Measurements from ENCODE around the gene CDC14B.

CDC14B gene

DNA sequence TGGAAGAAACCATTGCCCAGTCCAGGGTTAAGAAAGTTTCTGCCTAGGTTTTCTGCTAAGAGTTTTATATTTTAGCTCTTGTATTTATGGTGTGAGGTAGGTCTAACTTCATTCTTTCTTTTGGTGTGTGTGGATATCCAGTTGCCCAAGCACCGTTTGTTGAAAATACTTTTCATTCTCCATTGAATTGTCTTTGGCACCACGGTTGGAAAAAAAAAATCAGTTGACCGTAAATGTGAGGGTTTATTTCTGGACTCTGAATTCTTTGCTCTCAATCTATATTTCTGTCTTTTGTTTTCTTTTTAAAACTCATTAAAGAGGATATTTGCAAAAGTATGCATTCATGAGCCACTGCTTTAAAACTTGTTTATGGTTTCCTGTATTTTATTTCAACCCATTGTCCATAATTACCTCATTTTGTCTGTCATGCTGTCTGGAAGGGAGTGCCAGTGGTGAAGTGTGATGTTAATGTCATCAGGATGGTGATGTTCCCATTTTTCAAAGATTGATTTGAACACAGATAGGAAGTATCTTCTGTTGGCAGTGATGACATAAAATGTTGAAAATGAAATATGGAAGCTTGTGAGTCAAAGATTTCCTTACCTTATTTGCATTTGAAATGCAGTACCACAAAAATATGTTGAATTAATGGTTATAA, 135.8 kb downstream of the CDC14B start:
- Histone ChIP-seq H3K4me3 (ENCODE audit: low read depth, low read length) (no peak overlapping the region), H3K9ac (ENCODE audit: low read depth, low read length) (no peak overlapping the region), H3K36me3 (ENCODE audit: control insufficient read depth, insufficient read depth, low read length) (peaks cover 5% of the 10 kb centered on the region), H3K9me3 (ENCODE audit: control insufficient read depth, insufficient read depth, low read length) (no peaks in the 10 kb centered on the region), H3K27me3 (ENCODE audit: control insufficient read depth, insufficient read depth, low read length) (no peaks in the 10 kb centered on the region), H3K4me1 (ENCODE audit: control insufficient read depth, insufficient read depth, low read length) (no peaks in the 10 kb centered on the region)

DNA sequence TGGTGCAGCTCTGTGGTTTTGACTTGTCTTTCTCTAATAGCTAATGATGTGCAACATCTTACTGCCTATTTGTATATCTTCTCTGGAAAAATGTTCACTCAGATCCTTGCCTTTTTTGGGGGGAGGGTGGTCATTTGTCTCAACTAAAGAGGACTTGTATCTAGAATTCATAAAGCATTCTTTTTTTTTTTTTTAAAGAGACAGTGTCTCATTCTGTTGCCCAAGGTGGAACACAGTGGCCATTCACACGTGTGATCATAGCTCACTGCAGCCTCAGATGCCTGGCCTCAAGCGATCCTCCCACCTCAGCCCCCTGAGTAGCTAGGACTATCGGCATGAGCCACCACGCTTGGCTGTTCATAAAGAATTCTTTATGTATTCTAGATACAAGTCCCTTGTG, 136.4 kb downstream of the CDC14B start:
- H3K4me3 ChIP-seq (ENCODE audit: low read depth, low read length): no peak overlapping the region
- H3K27me3 ChIP-seq (ENCODE audit: control insufficient read depth, insufficient read depth, low read length): no peaks in the 10 kb centered on the region
- no peak overlapping the region for H3K9ac ChIP-seq (ENCODE audit: low read depth, low read length)
- peaks cover 2% of the 10 kb centered on the region for H3K36me3 ChIP-seq (ENCODE audit: control insufficient read depth, insufficient read depth, low read length)
- no peaks in the 10 kb centered on the region for H3K9me3 ChIP-seq (ENCODE audit: control insufficient read depth, insufficient read depth, low read length)
- H3K4me1 ChIP-seq (ENCODE audit: control insufficient read depth, insufficient read depth, low read length): no peaks in the 10 kb centered on the region

DNA sequence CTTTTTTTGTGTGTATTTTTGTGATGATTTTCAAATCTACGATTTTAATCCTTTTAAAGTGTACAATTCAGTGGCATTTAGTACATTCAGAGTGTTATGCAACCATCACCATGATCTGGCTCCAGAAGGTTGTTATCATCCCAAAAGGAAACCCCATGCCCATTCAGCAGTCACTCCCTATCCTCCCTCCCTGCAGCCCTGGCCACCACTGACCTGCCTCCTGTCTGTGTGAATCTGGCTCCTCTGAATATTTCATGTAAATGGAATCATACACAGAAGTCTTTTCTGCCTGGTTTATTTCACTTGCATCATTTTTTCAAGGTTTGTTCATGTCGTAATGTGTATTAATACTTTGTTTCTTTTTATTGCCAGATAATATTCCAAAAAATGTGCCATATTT, 137.2 kb downstream of the CDC14B start:
- Histone ChIP-seq H3K27me3 (ENCODE audit: control insufficient read depth, insufficient read depth, low read length) (no peaks in the 10 kb centered on the region), H3K9ac (ENCODE audit: low read depth, low read length) (no peak overlapping the region), H3K36me3 (ENCODE audit: control insufficient read depth, insufficient read depth, low read length) (no peaks in the 10 kb centered on the region), H3K4me1 (ENCODE audit: control insufficient read depth, insufficient read depth, low read length) (no peaks in the 10 kb centered on the region), H3K9me3 (ENCODE audit: control insufficient read depth, insufficient read depth, low read length) (no peaks in the 10 kb centered on the region), H3K4me3 (ENCODE audit: low read depth, low read length) (no peak overlapping the region)

DNA sequence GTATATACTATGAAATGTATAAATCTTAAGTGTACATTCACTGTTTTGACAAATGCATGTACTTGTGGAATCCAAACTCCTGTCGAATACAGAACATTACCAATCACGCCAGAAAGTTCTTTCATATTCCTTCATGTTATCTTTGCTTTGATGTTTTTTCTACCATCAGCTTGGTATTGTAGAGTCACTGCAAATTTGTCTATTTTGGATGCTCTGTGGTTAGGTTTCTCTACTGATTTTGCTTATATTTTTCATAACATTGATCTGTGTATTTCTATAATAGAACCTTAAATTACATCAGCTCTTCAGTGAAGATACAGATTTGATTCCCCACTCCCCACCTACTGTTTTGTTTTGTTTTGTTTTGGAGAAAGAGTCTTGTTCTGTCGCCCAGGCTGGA, 138.9 kb downstream of the CDC14B start:
- Histone ChIP-seq H3K4me1 (ENCODE audit: control insufficient read depth, insufficient read depth, low read length) (no peaks in the 10 kb centered on the region), H3K4me3 (ENCODE audit: low read depth, low read length) (no peak overlapping the region), H3K36me3 (ENCODE audit: control insufficient read depth, insufficient read depth, low read length) (no peaks in the 10 kb centered on the region), H3K9me3 (ENCODE audit: control insufficient read depth, insufficient read depth, low read length) (no peaks in the 10 kb centered on the region), H3K27me3 (ENCODE audit: control insufficient read depth, insufficient read depth, low read length) (no peaks in the 10 kb centered on the region), H3K9ac (ENCODE audit: low read depth, low read length) (no peak overlapping the region)

DNA sequence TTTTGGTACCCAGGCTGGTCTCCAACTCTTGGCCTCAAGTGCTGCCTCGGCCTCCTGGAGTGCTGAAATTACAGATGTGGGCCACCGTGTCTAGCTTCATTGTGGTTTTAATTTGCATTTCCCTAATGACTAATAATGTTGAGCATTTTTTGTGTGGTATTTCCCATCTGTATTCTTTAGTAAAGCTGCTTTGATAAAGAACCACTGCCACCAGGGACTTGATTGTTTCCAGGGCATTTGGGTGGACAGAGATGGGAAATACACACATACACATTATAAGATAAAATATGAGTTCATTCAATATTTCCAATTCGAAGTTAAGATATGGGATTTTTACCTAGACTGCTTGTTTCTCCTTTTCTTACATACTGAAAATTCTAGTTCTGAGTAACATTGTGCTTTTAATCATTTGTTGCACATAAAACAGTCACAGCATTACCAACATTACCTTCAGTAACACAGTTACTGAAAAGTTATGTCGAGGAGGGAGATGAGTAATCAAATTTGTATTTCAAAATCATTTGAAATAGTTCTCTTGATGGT, 140.7 kb downstream of the CDC14B start:
- H3K27me3 ChIP-seq (ENCODE audit: control insufficient read depth, insufficient read depth, low read length): no peaks in the 10 kb centered on the region
- H3K4me1 ChIP-seq (ENCODE audit: control insufficient read depth, insufficient read depth, low read length): no peaks in the 10 kb centered on the region
- H3K9me3 ChIP-seq (ENCODE audit: control insufficient read depth, insufficient read depth, low read length): no peaks in the 10 kb centered on the region
- H3K36me3 ChIP-seq (ENCODE audit: control insufficient read depth, insufficient read depth, low read length): no peaks in the 10 kb centered on the region
- H3K4me3 ChIP-seq (ENCODE audit: low read depth, low read length): no peak overlapping the region
- H3K9ac ChIP-seq (ENCODE audit: low read depth, low read length): no peak overlapping the region

DNA sequence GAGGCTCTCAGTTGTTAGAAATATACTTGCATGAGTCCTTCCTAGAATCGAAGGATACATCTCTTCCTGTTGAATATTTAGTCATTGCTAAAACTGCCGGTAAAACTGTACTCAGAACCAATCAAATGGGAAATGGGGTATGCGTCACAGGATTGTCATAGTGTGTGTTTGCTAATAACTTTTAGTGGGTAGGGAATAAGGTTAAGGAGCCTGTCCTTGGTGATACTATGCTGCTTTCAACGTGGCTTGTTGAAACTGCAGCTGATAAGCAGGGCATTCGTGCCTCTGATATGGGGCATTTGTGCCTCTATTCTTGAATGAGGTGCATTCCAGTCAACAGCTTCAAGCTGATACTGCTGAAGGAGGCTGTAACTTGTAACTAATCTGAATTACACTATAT, 143.1 kb downstream of the CDC14B start:
- no peak overlapping the region for H3K4me3 ChIP-seq (ENCODE audit: low read depth, low read length)
- H3K27me3 ChIP-seq (ENCODE audit: control insufficient read depth, insufficient read depth, low read length): no peaks in the 10 kb centered on the region
- H3K9ac ChIP-seq (ENCODE audit: low read depth, low read length): no peak overlapping the region
- no peaks in the 10 kb centered on the region for H3K36me3 ChIP-seq (ENCODE audit: control insufficient read depth, insufficient read depth, low read length)
- H3K4me1 ChIP-seq (ENCODE audit: control insufficient read depth, insufficient read depth, low read length): no peaks in the 10 kb centered on the region
- no peaks in the 10 kb centered on the region for H3K9me3 ChIP-seq (ENCODE audit: control insufficient read depth, insufficient read depth, low read length)

DNA sequence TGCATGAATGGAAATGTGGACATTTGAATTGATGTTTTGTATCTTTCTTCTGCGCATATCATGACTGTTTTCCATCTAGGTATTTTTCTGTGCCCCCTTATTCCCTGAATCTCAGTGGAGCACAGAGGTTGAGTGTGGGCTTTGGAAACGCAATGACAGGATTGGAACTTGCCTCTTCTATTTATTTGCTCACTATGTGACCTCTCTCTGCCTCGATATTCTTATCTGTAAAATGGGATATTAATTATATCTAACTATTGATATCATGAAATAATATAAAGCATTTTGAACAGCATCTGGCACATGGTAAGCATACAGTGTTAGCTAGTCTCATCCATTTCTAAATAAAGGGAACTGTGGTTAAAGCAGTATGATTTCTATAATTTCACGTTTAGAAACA, 143.6 kb downstream of the CDC14B start:
- no peaks in the 10 kb centered on the region for H3K9me3 ChIP-seq (ENCODE audit: control insufficient read depth, insufficient read depth, low read length)
- no peak overlapping the region for H3K9ac ChIP-seq (ENCODE audit: low read depth, low read length)
- no peaks in the 10 kb centered on the region for H3K36me3 ChIP-seq (ENCODE audit: control insufficient read depth, insufficient read depth, low read length)
- H3K4me1 ChIP-seq (ENCODE audit: control insufficient read depth, insufficient read depth, low read length): no peaks in the 10 kb centered on the region
- no peaks in the 10 kb centered on the region for H3K27me3 ChIP-seq (ENCODE audit: control insufficient read depth, insufficient read depth, low read length)
- H3K4me3 ChIP-seq (ENCODE audit: low read depth, low read length): no peak overlapping the region

DNA sequence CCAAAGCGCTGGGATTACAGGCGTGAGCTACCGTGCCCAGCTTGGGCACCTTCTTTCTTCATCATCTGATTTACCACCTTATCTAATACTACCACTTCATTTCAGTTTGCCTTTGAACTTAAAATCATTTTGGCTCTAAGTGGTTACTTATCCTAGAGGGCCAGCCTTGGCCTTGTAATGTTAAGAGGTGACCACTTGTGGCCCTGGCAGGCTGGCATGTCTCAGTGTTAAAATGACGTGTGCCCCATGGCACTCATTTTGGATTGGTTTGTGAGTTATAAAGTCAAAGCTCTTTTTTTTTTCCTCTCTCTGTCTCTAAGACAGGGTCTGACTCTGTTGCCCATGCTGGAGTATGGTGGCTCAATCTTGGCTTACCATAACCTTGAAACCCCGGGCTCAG, 151.9 kb downstream of the CDC14B start:
- Histone ChIP-seq H3K9me3 (ENCODE audit: control insufficient read depth, insufficient read depth, low read length) (no peaks in the 10 kb centered on the region), H3K4me3 (ENCODE audit: low read depth, low read length) (no peak overlapping the region), H3K4me1 (ENCODE audit: control insufficient read depth, insufficient read depth, low read length) (no peaks in the 10 kb centered on the region), H3K27me3 (ENCODE audit: control insufficient read depth, insufficient read depth, low read length) (no peaks in the 10 kb centered on the region), H3K36me3 (ENCODE audit: control insufficient read depth, insufficient read depth, low read length) (no peaks in the 10 kb centered on the region), H3K9ac (ENCODE audit: low read depth, low read length) (no peak overlapping the region)

DNA sequence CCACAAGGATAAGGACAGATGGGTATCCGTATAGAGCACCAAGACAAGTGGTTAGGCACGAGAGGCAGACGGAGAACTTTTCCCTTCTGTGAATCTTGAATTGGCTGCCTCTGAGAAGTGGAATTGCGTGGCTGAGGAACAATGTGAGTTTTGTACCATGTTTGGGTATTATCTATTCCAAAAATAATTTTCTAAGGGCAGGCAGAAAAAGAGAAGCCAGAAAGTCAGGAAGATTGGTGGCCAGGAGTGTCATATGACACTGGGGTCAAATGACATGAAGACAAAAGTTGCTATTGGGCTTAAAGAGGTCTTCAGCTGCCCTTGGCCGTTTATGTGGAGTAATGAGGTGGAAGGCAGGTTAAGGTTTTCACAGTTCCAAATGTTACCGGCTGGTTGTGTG, 155.2 kb downstream of the CDC14B start:
- no peak overlapping the region for H3K9ac ChIP-seq (ENCODE audit: low read depth, low read length)
- peaks cover 9% of the 10 kb centered on the region for H3K4me1 ChIP-seq (ENCODE audit: control insufficient read depth, insufficient read depth, low read length)
- H3K9me3 ChIP-seq (ENCODE audit: control insufficient read depth, insufficient read depth, low read length): no peaks in the 10 kb centered on the region
- no peaks in the 10 kb centered on the region for H3K36me3 ChIP-seq (ENCODE audit: control insufficient read depth, insufficient read depth, low read length)
- no peak overlapping the region for H3K4me3 ChIP-seq (ENCODE audit: low read depth, low read length)
- no peaks in the 10 kb centered on the region for H3K27me3 ChIP-seq (ENCODE audit: control insufficient read depth, insufficient read depth, low read length)

DNA sequence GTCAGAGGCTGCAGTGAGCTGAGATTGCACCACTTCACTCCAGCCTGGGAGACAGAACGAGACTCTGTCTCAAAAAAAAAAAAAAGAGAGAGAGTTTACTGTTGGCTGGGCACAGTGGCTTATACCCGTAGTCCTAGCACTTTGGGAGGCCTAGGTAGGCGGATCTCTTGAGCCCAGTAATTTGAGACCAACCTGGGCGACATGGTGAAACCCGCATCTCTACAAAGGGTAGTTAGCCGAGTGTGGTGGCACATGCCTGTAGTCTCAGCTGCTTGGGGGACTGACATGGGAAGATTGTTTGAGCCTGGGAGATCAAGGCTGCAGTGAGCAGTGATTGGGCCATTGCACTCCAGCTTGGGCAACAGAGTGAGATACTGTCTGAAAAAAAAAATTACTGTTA, 157.1 kb downstream of the CDC14B start:
- Histone ChIP-seq H3K27me3 (ENCODE audit: control insufficient read depth, insufficient read depth, low read length) (no peaks in the 10 kb centered on the region), H3K9me3 (ENCODE audit: control insufficient read depth, insufficient read depth, low read length) (no peaks in the 10 kb centered on the region), H3K36me3 (ENCODE audit: control insufficient read depth, insufficient read depth, low read length) (no peaks in the 10 kb centered on the region), H3K9ac (ENCODE audit: low read depth, low read length) (no peak overlapping the region), H3K4me3 (ENCODE audit: low read depth, low read length) (no peak overlapping the region), H3K4me1 (ENCODE audit: control insufficient read depth, insufficient read depth, low read length) (peaks cover 9% of the 10 kb centered on the region)

DNA sequence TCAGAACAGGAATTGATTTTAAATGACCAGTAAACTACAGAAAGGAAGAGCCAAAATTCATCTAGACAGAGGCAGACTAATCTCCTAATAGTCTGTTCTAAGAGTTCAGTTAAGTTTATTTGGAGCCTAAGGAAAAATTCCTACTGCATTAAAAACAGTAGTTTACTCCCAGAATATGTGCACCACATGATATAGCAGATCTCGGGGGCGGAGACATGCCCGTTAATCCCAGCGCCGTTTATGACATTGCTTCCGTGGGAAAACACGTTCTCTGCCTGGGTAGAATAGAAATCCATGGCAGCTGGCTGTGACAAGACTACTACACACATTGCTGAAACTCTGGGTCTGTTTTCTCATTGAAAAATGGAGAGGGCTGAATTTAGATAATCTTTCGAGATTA, 158.3 kb downstream of the CDC14B start:
- Histone ChIP-seq H3K9ac (ENCODE audit: low read depth, low read length) (no peak overlapping the region), H3K36me3 (ENCODE audit: control insufficient read depth, insufficient read depth, low read length) (no peaks in the 10 kb centered on the region), H3K4me3 (ENCODE audit: low read depth, low read length) (no peak overlapping the region), H3K4me1 (ENCODE audit: control insufficient read depth, insufficient read depth, low read length) (peaks cover 9% of the 10 kb centered on the region), H3K27me3 (ENCODE audit: control insufficient read depth, insufficient read depth, low read length) (no peaks in the 10 kb centered on the region), H3K9me3 (ENCODE audit: control insufficient read depth, insufficient read depth, low read length) (no peaks in the 10 kb centered on the region)

DNA sequence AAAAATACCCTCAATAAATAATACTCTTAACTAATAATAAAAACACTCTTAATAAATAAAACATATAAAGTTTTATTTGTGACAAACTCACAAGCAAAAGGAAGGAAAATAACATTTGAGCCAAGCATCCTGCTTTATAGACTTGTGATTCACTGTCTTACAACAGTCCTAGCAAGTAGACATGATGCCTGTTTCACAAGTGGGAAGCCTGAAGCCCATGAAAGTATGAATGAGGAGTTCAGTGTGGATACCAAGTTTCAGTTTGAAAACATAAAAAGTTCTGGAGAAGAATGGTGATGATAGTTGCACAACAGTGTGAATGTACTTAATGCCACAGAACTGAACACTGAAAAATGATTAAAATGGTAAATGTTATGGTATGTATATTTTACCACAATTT, 158.8 kb downstream of the CDC14B start:
- Histone ChIP-seq H3K27me3 (ENCODE audit: control insufficient read depth, insufficient read depth, low read length) (no peaks in the 10 kb centered on the region), H3K4me3 (ENCODE audit: low read depth, low read length) (no peak overlapping the region), H3K4me1 (ENCODE audit: control insufficient read depth, insufficient read depth, low read length) (peaks cover 9% of the 10 kb centered on the region), H3K9ac (ENCODE audit: low read depth, low read length) (no peak overlapping the region), H3K9me3 (ENCODE audit: control insufficient read depth, insufficient read depth, low read length) (no peaks in the 10 kb centered on the region), H3K36me3 (ENCODE audit: control insufficient read depth, insufficient read depth, low read length) (no peaks in the 10 kb centered on the region)
